ENCODE data around the gene CUL5.
"Not testable (repeated sequence)": the region's sequence is repeated elsewhere in the genome, so short reads cannot be mapped to it uniquely, and the experiment has no call there.

Gene CUL5

DNA sequence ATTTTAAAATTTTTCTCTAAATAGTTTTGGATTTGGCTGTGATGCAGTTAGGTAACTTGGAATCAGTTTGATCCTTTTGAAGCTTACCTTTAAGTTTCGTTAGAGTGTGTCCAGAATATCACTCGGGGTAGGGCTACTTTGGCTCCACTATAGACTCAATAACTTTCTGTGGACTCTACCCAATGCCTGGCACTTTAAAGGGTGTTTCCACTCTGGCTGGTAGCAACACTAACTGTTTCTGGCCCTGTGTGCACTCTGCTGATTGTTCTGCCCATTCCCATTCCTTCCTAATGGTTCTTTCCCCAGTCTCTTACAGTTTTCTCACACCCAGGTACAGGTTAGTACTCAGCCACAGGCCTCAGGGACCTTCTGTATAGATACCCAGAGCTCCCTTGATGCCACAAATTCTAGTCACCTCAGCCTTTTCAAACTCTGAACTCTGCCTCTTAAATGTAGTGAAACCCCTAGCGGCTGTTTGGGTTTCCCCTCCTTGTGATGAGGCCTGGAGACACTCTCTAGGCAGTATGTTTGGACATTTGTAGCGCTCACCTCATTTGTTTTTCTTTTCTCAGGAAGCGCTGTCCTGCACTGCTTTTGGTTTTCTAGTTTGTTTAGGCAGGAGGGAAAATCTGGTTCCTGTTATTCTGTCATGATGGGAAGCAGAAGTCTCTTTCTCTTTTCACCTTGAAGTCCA lies 16.8 kb downstream of the CUL5 start:
- no peak for DNase-seq

DNA sequence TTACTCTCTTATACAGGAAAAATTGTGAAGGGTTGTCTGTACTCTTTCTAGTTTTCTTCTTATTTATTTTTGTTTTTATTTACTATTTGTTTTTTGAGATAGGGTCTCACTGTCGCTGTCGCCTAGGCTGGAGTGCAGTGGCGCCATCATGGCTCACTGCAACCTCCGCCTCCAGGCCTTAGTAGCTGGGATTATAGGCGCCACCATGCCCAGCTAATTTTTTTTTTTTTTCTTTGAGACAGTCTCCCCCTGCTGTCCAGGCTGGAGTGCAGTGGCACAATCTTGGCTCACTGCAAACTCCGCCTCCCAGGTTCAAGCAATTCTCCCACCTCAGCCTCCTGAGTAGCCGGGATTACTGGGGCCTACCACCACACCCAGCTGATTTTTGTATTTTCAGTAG lies 18.4 kb downstream of the CUL5 start:
- DNase-seq = no peak

DNA sequence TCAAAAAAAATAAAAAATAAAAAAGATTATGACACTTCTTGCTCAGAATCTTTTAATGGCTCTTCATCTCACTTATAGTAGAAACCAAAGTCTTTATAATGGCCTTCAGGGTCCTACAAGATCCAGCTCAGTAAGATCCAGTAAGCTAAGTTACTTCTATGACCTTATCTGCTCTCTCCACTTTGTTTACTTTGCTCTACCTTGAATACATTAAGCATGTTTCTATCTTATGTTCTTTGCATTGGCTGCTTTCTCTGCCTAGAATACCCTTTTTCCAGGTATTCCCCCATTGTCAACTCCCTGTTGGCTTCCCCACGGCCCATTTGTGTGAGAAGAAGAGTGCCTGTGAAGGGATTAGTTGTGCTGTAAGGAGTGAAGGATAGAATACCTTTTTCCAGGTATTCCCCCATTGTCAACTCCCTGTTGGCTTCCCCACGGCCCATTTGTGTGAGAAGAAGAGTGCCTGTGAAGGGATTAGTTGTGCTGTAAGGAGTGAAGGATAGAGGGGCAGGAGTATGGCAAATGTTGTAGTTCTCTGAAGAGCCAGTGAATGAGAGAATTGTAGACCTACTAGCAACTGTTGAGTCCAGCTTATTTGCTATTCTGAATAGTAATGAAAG lies 20.2 kb downstream of the CUL5 start:
- DNase-seq = not testable (repeated sequence)

DNA sequence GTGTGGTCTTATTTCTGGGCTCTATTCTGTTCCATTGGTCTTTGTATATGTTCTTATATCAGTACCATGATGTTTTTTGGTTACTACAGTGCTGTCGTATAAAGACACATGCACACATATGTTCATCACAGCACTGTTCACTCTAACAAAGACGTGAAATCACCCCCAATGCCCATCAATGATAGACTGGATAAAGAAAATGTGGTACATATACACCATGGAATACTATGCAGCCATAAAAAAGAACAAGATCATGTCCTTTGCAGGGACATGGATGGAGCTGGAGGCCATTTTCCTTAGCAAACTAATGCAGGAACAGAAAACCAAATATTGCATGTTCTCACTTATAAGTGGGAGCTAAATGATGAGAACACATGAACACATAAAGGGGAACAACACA lies 22.9 kb downstream of the CUL5 start:
- DNase-seq = not testable (repeated sequence)

DNA sequence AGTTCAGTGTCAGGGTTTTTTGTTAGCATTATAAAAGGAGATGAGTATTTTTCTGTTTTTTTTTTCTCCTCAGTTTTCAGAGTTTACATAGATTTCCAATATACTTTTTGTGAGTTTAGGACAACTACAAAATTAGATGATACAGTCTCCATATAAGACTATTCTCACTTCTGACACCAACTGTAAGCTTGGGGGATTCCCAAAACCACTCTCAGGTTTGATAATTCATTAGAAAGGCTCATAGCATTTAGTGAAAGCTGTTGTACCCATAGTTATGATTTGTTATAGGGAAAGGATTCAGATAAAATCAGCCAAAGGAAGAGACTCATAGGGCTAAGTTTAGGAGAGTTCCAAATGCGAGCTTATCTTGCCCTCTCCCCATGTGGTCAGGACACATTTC lies 24.1 kb downstream of the CUL5 start:
- DNase-seq = no peak

DNA sequence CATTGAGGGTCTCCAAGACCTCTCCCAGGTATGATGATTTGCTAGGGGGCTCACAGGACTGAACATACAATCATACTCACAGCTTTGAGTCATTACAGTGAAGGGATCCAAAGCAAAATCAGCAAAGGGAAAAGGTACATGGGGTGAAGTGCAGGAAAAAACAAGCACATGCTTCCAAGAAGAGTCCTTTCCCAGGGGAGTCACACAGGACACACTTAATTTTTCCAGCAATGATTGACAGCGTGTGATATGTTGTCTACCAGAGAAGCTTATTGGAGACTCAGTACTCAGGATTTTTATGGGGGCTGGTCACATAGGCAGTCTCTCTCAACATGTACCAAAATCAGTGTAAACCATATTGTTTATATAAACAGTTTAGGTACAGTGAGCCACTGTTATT lies 25.3 kb downstream of the CUL5 start:
- no peak for DNase-seq

DNA sequence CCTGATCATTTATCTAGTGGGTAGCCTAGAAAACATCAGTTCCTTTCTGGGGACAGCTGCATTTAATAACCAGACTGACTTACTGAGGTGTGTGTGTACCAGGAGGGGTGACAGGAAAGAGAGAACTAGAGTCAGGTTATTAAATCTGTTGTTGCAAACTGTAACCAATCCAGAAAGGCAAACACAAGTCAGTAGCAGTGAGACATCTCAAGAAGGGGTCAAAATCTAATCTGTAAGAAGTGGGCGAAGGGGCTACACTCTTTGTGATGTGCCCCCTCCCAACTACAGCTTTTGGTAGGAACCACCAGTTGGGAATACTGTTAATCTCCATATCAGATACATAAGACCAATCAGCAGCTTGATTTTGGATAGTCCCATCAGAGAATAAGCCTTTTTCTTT lies 26.3 kb downstream of the CUL5 start:
- DNase-seq = no peak

DNA sequence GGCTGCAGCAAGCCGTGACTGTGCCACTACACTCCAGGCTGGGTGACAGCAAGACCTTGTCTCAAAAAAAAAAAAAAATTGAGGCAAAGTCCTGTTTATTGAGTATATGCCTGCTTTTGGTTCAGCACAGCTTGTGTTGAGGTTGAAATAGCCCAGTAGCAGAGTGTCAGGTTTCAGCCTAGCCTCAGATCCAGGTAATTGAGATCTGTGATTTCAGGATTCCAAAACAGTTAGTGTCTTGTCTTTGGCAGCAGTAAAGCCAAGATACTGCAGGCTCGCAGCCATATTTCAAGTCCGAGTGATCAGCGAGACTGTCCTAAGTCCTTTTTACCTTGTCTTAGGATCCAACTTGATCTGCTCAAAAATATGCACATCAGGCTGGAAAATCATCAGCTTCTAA lies 27.0 kb downstream of the CUL5 start:
- no peak for DNase-seq

DNA sequence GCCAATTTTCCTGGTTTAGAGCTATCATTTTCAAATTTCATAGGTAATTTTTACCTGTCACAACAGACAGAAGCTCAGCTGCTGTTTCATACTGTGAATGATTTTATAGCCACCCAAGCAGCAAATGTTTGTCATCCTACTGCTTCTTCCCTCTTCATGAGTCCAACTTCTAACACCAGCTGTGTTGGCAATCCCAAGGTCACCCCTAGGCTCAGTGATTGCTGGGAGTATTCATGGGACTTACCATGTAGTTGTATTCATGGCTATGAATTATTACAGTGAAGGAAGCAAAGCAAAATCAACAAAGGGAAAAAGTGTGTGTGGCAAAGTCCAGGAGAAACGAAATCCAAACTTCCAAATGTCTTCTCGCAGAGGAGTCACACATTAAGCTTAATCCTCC lies 28.5 kb downstream of the CUL5 start:
- DNase-seq = no peak

DNA sequence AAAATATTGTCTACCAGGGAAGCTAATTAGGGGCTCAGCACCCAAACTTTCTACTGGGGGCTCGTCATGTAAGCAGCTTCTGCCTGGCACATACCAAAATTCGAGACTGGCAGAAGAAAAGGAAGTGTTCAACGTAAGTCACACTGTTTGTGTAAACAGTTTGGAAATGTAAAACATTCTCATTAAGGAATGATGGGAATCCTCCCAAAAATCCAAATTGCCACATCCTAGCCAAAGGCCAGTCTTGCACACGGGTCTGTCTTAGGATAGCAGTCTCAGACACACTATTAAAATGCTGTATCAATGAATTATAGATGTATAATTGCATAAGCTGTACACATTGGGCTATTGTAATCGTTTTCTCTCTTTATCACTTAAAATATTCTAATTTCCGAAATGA lies 28.9 kb downstream of the CUL5 start:
- DNase-seq = no peak

DNA sequence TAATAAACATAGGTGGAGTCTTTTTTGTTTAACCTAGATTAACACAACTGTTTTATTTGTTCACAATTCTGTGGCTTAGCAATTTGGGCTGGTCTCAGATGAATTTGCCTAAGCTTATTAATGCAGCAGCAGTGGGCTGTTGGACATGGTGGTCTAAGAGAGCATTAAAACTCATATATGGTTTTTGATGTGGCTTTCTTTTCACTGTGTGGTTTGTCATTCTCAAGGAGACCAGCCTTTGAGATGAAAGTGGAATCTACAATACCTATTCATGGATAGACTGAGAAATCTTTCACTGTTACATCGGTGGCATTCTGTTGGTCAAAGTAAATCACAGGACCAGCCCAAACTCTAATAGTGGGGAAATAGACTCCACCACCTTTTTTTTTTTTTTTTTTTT lies 39.6 kb downstream of the CUL5 start:
- no peak for DNase-seq

DNA sequence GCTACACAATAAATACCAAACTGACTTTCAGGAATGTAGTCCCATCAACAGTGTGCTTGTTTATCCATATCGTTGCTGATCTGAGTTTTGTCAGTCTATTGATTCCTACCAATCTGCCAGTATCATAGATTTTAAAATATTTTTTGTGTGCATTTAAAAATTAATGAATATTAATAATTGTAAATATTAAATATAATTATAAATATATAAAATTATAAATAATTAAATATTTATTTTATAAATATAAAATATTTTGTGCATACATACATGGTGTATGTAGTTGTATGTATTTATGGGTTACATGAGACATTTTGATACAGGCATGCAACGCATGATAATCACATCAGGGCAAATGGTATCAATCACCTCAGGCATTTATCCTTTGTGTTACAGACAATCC lies 53.6 kb downstream of the CUL5 start:
- DNase-seq = no peak

DNA sequence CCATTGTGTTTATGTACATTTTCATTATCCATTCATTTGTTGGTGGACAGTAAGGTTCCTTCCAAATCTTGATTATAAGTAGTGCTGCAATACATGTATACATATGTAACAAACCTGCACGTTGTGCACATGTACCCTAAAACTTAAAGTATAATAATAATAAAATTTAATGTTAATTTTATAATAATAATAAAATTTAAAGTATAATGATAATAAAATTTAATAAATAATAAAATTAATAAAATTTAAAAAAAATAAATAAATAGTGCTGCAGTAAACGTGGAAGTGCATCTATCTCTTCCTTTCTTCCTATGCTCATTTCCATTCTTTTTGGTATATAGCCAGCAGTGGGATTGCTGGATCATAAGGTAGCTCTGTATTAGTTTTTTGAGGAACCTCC lies 54.7 kb downstream of the CUL5 start:
- no peak for DNase-seq

DNA sequence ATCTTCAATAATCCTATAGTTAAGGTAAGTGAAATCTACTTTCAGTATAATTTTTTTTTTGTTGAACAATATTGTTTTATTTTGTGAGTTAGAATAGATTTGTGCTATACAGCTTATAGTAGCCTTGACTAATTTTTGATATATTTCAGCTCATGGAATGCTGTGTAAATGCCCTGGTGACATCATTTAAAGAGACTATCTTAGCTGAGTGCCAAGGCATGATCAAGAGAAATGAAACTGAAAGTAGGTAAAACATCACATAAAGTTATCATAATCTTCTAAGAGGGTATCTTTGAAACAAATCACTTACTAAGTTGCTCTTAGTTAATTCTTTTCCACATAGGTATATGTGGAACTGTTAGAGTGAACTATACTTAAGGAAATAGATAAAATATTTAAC lies 61.2 kb downstream of the CUL5 start:
- DNase-seq = no peak

DNA sequence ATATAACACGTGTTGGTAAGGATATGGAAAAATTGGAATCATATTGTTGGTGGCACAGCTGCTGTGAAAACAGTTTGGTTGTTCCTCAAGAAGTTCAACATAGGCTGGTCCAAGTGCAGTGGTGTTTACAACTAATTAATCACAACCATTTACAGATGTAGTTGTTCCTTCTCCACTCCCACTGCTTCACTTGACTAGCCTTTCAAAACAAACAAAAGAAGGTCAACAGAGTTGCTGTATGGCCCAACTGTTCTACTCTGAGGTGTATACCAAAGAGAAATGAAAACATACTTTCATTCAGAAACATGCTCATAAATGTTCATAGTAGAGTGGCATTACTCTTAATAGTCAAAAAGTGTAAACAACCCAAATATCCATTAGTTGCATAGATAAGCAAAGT lies 76.1 kb downstream of the CUL5 start:
- DNase-seq = no peak

DNA sequence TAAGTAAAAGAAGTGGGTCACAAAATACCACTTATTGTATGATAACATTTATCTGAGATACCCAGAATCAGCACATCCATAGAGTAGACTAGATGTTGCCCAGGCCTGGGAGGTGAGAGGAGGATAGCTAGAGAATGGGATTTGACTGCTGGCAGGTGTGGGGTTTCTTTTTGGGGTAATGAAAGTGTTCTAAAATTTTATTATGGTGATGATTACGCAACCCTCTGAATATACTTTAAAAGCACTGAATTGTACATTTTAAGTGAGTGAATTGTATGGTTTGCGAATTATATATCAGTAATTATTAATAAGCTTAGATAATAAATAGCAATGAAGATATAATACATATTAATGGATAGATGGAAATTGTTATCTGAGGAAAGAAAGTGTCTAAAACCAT lies 77.0 kb downstream of the CUL5 start:
- no peak for DNase-seq

DNA sequence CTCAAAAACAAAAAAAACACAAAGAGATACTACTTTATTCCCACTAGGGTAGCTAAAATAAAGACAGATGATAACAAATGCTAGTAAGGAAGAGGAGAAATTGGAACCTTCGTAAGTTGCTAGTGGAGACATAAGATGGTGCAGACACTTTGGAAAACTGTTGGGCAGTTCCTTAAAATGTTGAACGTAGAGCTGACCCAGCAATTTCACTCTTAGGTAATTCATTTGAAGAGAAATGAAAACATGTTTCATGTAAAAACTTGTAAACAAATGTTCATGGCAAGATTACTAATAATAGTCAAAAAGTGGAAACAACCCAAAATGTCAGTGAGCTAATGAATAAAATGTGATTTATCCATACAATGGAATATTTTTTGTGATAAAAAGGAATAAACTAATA lies 83.4 kb downstream of the CUL5 start:
- DNase-seq = no peak

DNA sequence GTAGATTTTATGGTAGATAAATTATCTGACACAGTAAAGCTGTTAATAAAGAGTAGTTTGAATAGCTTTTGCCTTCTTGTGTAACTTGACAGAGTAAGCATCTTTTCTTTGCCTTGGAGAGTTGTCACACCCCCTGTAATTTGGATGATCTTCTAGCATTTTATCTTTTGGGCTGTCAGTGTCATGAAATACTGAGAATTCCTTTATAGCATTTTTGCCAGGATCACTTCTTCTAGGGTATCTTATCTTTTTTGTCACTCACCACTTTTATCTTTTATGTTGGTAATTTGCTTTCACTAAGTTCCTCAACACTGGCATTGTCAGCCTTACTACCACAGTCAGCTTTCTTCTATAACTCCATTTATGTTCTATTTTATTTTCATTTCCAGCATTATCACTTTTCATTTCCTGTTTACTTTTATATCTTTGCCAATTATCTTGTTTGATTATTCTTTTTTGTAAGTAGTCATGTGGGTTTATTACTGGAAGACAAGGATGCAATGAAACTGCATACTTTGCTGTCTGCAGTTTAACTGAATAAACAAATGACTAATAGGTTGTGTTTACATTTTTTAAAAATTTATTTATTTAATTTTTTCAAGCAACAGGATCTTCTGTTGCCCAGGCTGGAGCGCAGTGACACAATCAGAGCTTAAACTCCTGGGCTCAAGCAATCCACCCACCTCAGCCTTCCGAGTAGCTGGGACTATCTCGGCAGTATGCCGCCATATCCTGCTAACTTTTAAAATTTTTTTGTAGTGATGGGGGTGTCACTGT lies 84.6 kb downstream of the CUL5 start:
- no peak for DNase-seq

DNA sequence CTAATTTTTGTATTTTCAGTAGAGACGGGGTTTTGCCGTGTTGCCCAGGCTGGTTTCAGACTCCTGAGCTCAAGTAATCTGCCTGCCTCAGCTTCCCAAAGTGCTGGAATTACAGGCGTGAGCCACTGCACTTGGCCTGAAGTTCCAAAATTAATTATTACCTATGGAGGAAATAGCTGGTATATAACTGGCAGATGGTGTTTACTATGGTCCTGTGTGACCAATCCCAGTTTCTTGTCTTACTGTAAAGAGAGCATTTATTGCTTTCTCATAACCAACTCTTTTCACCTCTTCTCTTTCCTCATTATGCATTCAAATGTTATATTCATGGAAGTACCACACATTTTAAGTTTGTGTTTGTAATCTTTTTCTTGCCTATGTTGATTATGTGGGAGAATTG lies 88.5 kb downstream of the CUL5 start:
- no peak for DNase-seq

DNA sequence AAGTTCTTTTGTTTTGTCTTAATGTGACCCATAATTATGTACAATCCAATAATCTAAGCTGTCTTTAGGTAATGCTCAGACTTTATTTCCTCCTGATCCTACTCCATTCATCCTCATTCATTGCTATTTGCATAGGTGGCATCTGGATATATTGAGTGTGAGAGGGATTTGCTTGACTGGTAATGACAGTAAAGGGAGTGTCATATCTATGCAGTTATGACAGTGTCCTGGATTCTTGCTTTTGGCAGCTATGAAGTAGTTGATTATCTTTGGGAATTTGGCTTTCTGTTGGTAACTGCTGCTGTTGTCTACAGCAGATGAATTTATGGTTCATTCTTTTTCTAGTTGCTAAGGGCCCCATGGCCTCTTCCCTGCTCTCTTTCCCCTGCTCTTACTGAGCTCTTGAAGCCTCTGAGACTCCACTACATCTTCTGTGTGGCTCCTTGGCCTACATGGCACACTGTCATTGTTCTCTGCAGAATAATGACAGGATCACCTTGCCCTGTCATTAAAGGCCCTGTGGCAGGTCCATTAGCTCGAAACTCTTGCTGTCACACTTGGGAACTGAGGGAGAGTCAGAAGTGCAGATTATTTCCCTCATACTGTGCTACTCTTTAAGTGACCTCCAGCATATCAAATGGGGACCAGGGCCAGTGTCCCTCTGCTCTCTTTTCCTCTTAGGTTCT lies 92.5 kb downstream of the CUL5 start:
- DNase-seq = no peak

DNA sequence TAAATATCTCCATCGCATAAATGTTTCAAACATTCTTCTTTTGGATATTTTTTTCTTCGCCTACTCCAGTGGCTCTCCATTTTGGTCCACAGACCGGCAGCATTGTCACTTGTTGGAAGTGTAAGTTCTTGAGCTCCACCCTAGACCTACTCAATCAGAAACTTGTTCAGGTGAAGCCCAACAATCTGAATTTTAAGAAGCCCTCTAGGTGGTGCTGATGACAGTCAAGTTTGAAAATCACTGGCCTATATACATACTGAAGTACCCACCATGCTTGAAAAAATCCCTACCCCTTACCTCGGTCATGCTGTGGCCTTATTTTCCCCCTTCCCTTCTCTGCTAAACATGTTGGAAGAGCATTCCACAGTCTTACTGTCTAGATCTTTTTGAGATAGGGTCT lies 102.4 kb downstream of the CUL5 start:
- no peak for DNase-seq

DNA sequence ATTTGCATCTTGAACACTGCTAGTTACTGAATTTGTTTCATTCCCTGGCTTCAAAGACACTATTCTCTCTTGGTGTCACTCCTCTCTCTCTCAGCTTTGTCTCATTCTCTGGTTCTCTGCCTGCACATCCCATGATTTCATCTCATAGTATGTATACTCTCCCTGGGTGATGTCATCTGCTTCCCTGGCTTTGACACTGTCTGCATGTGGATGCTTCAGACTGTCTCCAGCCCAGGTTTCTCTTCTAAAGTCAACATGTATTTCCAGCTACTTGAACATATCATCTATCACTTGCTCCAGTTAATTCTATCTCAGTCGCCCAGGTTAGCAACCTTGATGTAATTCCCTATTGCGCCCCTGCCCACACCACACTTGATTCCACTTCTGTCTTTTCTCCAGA lies 103.4 kb downstream of the CUL5 start:
- DNase-seq = peak; percentile 44

DNA sequence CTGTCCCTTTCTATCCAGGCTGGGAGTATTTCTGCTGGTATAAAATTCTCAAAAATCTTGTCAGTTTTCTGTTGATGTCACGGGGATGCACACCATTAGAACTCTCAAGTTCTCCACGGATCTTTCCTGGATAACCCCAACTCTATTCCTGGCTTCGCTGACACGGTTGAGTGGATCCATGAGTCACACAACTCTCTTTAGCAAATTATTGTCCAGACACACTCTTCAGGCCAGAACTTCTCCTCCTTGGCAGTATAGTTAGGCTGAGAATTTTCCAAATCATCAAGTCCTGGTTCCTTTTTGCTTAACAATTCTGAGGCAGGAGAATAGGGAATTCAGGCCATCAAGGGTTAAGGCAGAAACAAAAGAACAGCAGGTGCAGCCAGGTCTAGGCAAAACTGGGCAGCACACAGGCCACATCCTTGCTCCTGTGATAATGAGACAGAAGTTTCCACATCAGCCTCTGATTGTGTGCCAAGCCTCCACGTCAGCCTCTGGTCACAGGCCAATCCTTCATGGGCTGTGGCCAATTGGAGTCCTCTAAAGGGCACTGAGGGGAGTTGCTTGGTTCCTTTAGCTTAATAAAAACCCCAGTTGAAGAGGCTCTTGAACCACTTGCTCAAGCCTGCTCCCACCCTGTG lies 106.9 kb downstream of the CUL5 start:
- peak; percentile 84 for DNase-seq

All from SHP77 treated with DMSO at 0.1 percent for 48 hours (cell line).